Hematopoietic multipotent progenitor cell treated with erythropoietin and hydrocortisone succinate and interleukin-3 and kit ligand, for 4 days (in vitro differentiated cells): ENCODE data around the gene DLG1.

Experiments
- DNase-seq: peaks from one replicate; pipeline ENCODE4 v3.0.0-alpha.2; 2015

DLG1 gene

GRCh38 chr3:197008436-197009209 lies 289.8 kb downstream of the DLG1 start:
- no peak for DNase-seq

GRCh38 chr3:197007953-197008352 lies 290.5 kb downstream of the DLG1 start:
- DNase-seq = no peak

- DNase-seq = no peak
Observed at GRCh38 chr3:197007296-197007940, 291.0 kb downstream of the DLG1 start.

GRCh38 chr3:197006860-197007259 lies 291.6 kb downstream of the DLG1 start:
- no peak for DNase-seq

GRCh38 chr3:197006446-197006845 lies 292.0 kb downstream of the DLG1 start:
- no peak for DNase-seq

- peak; percentile 58 for DNase-seq
Observed at GRCh38 chr3:197003461-197004385, 294.7 kb downstream of the DLG1 start.

- DNase-seq = peak; percentile 85
Observed at GRCh38 chr3:197002701-197003454, 295.5 kb downstream of the DLG1 start.

- peak; percentile 28 for DNase-seq
Observed at GRCh38 chr3:197001972-197002700, 296.3 kb downstream of the DLG1 start.

GRCh38 chr3:197001106-197001971 lies 297.1 kb downstream of the DLG1 start:
- DNase-seq = no peak

- DNase-seq = no peak
Observed at GRCh38 chr3:197000211-197000610, 298.2 kb downstream of the DLG1 start.

GRCh38 chr3:196998966-196999760 lies 299.2 kb downstream of the DLG1 start:
- no peak for DNase-seq

- no peak for DNase-seq
Observed at GRCh38 chr3:196997311-196997710, 301.1 kb downstream of the DLG1 start.

GRCh38 chr3:196996454-196997265 lies 301.8 kb downstream of the DLG1 start:
- no peak for DNase-seq

GRCh38 chr3:196995646-196996355 lies 302.6 kb downstream of the DLG1 start:
- DNase-seq = no peak

- DNase-seq = no peak
Observed at GRCh38 chr3:196995027-196995426, 303.4 kb downstream of the DLG1 start.

GRCh38 chr3:196994056-196994455 lies 304.4 kb downstream of the DLG1 start:
- DNase-seq = no peak
